ELF-1 (cell line): Measurements from ENCODE around the gene DPH1.

Experiments
- DNase-seq: peaks from one replicate; pipeline ENCODE4 v3.0.0-alpha.2; 2016; ENCODE audit warnings: low read depth, low spot score

The DPH1 gene

DNA sequence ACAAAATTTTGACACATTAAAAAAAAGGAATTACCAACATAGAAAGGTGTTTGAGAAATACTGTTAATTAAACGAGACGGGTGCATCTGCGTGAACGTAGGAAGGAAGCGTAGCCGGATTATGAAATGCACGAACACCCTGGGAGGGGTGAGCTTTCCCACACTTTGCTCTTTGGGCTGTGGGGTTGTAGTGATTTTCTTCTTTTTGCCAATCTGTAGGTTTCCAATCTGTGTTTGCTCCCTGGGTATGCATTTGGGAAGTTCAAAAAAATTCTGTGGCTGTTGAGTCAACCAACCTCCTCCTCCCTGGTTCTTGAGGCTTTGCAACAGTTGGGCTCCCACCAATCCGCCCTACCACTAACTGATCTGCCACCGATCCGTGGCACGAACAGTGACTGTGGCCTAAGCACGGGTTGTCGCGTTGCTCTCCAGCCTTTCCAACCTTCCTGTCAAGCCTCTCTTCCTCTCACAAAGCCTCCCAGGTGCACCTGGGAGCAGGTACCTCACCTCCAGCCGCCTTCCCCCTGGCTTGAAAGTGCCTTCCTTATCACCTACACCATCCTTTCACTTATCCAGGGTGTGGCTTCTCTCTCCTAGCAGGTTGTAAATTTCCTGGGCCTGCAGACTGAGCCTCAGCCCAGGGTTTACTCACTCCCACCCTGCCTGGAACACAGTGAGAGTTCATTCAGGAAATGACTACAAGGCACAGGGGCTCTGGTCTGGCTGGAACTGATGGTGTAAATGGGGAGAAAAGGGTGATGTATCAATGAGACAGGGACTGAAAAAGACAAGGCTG is 21.4 kb upstream of the DPH1 start:
- peak; percentile 33 for DNase-seq

- DNase-seq, result no peak
Observed at GRCh38 chr17:2009737-2010136, 20.2 kb upstream of the DPH1 start.

DNA sequence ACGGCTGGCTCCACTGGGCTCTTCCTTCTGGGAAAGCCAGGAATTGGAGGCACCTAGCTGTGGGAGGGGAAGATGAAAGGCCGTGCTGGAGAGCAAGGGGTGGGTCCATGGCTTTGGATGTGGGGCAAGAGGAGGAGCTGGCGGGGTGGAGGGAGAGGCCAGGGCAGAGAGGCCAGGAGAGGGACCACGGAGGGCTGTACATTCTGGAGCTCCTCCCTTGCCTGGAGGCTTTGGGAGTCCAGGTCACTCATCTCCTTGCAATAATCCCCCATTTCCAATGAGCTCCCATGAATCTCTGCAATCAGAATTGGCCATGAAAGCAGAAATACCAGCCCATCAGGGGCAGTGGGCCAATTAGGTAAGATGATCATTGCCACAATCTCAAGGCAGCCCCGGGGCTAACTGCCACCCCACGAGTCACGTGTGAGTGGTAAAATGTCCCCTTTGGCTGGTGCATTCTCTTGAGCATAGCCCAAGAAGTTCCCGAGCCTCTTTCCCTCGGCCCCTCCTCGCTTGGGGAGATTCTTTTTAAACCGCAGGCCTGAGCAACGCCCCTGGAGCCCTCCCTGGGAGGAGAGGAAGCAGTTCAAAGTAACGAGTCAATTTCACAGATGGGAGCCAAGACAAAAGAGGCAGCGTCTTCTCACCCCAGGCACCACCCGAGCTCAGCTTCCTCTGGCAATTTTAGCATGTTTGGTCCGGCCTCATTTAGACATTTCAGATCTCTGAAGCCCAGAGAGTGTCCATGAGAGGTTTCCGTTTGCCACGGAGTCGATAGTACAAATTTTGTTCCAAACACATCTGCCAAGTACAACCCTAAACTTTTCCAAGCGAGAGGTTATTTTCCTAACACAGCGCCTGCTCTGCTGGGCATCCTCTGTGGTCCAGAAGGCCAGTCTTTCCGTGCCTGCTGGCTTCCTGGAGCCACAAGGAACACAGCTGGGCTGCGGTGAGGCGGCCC is 18.3 kb upstream of the DPH1 start:
- DNase-seq, result peak; percentile 85

GRCh38 chr17:2012499-2012898 is 17.5 kb upstream of the DPH1 start:
- DNase-seq, result no peak

- DNase-seq, result peak; percentile 76
Observed at GRCh38 chr17:2013220-2013993, 16.5 kb upstream of the DPH1 start.

GRCh38 chr17:2013994-2014317 is 16.0 kb upstream of the DPH1 start:
- no peak for DNase-seq

GRCh38 chr17:2015314-2015713 is 14.6 kb upstream of the DPH1 start:
- DNase-seq, result no peak

GRCh38 chr17:2016494-2016893 is 13.5 kb upstream of the DPH1 start:
- no peak for DNase-seq

- no peak for DNase-seq
Observed at GRCh38 chr17:2017274-2017941, 12.5 kb upstream of the DPH1 start.

DNA sequence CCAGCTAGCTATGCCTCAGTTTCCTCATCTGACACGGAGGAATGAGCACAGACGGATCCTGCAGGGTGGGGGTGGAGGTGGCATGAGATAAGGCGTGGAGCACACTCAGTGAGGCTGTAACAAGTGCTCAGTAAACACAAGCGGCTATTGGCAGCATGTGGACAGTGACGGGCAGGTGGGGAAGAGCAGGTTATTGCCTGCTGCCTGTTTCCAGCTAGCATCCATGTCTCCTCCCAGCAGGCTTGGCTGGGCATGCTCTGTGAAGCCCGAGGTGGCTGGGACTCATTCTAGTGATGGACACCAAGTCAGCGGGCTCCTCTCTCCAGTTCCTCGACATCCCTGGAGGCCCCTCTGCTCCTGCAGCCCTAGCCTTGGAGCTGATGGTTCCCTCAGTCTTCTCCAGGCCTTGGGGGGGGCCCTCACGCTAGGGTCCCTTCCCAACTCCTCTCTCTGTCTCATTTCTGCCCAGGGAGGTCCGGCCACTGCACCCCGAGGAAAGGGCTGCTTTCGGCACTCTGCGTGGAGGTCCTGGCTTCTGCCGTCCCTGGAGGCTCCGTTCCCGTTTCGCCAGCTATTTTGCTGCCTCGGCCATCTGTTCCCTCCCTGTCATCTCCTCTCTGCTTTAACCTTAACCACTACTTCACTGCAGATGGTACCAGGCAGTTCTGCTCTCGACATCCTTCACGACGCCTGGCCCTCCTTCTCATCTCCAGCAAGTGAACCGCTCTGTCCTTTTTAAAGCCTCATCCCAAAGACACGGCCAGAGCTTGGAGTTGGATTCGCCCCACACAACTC is 11.0 kb upstream of the DPH1 start:
- no peak for DNase-seq

DNA sequence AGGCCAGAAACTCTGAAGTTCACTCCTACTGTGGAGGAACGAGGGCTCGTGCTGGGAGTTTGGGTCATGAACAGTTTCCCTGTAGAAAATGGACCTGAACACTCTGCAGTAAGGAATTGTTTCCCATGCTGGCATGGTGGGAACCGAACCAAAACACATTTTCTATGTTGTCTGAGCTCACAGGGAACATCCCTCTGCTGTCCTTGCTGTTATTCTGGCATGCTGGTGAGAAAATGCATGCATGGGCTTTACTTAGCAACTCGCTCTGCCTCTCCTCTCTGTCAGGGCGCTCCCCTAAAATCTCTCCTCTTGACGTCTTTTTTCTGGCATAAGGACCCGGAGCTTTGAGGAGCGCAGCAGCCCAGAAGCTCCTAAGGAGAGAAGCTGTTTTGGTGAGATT is 10.2 kb upstream of the DPH1 start:
- no peak for DNase-seq

DNA sequence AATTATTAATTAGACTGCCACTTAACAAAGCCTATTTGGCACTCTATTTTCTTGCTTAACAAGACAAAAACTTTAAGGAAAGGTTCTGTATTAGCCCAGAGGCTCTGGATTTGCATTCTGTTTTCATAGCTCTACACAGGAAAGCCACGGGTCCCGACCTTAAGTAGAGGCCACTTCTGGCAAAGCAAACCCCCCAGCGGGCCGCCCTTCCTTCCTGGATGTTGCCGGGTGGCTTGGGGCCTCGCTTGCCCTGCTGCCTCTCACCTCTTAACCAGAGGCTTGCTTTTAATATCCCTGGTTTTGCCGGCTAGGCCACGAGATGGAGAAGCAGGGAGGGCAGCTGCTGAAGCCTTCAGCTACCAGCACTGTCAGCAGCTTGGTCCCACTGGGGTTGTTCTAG is 9.2 kb upstream of the DPH1 start:
- no peak for DNase-seq

DNA sequence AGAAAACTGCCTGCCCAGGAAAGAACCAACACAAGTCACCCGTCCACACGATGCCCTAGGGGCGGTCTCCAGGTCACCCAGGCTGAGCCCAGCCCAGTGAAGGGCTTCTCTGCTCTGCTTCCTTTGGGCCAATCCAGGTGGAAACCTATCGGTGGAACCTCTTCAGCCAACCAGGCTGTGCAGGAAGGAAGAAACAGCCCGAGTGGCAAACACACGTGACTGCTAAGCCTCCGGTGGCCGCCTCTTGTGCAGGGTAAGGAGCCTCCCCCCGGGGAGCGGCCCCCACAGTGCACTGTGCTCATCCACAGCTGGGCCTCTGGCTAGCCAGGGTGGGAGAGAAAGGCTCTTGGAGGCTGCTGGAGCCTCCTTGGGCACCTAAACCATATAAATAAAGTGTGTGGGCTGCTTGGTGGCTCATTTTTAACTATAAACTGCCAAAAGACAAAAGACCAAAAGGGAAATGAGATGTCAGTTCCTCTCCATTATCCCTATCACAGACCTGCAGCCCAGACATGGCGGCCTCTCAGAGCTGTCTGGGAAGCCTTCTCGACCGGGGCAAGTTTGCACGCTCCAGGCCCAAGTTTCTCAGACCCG is 7.2 kb upstream of the DPH1 start:
- DNase-seq, result no peak

DNA sequence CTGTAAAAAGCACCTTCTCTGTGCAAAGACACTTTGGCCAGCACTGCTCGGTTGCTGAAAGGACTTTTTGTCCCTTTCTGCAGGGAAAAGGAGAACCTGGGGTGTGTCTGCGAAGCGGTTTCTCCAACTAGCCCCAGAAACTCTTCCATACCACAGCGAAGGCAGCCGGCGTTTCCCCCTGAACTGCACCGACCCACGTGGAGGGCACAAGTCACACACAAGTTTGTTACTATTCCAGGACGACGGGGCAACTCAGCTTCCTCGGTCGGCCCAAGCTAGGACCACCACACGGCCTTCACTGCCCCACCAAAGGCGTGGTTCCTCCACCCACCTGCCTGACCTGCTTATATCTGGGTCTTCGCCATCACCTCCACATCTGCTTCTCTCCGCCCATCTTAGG is 6.7 kb upstream of the DPH1 start:
- DNase-seq, result no peak

DNA sequence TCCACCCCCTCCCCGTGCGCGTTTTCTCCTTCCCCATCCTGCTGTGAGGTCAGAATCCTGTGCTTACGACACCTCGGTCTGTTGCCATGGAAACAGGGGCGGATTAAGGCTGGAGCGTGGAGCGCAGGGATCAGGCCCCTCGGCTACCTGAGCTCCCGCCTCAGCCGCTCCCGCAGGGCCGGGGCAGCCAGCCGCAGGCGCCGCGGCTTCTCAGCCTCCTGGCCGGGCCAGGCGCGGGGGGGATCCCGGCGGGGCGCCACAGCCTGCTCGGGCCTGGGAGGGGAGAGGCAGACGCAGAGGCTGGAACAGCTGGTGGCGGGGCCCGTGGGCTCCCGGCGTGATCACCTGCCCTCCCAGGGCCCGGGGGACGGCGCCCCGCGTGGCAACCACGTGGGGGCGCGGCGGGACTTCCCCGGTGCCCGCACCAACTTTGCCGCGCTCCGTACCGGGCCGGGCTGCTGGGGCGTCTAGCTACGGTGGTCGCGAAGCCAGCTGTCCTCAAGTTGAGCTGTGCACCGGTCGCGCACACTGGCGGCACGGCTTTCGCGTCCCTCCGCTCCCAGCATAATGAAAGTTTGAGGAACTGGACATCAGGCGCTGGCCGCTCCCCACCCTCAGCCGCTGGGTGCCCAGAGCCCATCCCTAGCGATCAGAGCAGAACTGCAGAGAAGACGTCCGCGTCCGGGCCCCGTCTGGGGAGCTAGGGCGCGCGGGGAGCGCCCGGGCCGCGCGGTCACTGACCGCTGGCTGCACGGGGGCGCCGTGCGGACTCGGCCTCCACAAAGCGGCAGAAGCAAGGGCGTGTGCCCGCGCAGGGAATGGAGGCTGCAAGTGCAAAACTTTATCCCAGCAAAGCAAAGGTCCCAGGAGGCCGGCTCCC is 6.0 kb upstream of the DPH1 start:
- peak; percentile 80 for DNase-seq

GRCh38 chr17:2024572-2025219 is 5.3 kb upstream of the DPH1 start:
- DNase-seq, result peak; percentile 45

DNA sequence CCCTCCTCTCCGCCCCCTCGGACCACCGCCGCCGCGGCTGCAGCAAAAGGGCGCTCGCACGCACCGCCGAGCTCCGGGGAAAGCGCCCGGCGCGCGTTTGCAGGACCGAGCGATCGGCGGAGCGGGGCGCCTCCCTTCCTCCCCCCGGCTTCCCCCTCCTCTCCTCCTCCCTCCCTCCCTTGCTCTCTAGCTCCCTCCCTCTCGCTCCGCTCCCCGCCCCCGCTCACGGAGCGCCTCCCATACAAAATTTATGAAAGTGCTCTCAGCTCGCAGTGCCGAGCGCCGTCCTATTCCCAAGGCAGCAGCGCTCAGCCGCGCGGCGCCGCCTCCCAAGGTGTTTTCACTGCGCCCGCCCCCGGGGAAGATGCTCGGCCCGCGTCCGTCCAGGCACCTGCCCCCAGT is 4.7 kb upstream of the DPH1 start, which contains the start of gene RTN4RL1:
Gene RTN4RL1, minus strand, starts transcription at position 115 of the 402 bp plus-strand sequence. CDS start 469 bp downstream, outside the sequence.
- DNase-seq, result peak; percentile 46

- peak; percentile 84 for DNase-seq
Observed at GRCh38 chr17:2025622-2026309, 4.2 kb upstream of the DPH1 start.
